Prostate gland (tissue), 2 donors: ENCODE results near the gene RCAN3.

ENCODE experiments used
- CTCF ChIP-seq, 4 experiments: fragments of 200-600 bp in 2 of 4; fragments of 450-650 bp in 2 of 4; sonication (generic) in 2 of 4; IDR thresholded peaks; 1 replicate in 3 of 4; 2 replicates in 1 of 4; pipeline ENCODE4 v1.5.1; 2016 to 2019; ENCODE audit warnings: antibody characterized with exemption in 4 of 4, mild to moderate bottlenecking in 2 of 4, moderate library complexity in 2 of 4
- POLR2A ChIP-seq: fragments of 450-650 bp; IDR thresholded peaks from one replicate; pipeline ENCODE4 v1.6.1; 2016; ENCODE audit warnings: antibody characterized with exemption, mild to moderate bottlenecking

GRCh38 chr1:24572301-24572700 lies 69.7 kb downstream of the RCAN3 start:
- TF ChIP-seq CTCF (IDR thresholded peaks at IDR 0.05) (no peak), POLR2A (no peak)
